Measurements from ENCODE around the gene CRLF1.

DNA sequence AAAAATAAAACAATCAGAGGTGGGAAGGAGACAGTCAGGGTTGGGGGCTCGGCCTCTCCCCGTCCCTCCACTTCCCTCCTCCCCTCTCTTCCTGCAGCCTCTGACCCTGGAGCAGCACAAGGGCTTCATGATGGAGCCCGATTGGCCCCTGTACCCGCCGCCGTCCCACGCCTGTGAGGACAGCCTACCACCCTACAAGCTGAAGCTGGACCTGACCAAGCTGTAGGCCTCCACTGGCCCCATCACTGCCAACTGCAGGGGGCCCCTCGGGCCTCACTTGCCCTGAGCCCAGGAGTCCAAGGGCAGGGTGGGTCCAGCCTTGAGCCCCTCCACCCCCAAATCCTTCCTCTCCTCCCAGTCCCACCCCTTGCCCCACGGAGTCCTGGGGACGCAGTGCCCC lies 13.7 kb upstream of the CRLF1 start:
- no peak for TF ChIP-seq EP300 (IDR thresholded peaks at IDR 0.05)
- TF ChIP-seq POLR2A (IDR thresholded peaks at IDR 0.05): no peak
- TF ChIP-seq, protein P1, sequence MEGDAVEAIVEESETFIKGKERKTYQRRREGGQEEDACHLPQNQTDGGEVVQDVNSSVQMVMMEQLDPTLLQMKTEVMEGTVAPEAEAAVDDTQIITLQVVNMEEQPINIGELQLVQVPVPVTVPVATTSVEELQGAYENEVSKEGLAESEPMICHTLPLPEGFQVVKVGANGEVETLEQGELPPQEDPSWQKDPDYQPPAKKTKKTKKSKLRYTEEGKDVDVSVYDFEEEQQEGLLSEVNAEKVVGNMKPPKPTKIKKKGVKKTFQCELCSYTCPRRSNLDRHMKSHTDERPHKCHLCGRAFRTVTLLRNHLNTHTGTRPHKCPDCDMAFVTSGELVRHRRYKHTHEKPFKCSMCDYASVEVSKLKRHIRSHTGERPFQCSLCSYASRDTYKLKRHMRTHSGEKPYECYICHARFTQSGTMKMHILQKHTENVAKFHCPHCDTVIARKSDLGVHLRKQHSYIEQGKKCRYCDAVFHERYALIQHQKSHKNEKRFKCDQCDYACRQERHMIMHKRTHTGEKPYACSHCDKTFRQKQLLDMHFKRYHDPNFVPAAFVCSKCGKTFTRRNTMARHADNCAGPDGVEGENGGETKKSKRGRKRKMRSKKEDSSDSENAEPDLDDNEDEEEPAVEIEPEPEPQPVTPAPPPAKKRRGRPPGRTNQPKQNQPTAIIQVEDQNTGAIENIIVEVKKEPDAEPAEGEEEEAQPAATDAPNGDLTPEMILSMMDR (IDR thresholded peaks at IDR 0.05): no peak
- TF ChIP-seq POLR2AphosphoS5 (IDR thresholded peaks at IDR 0.05): no peak

Measured in stomach (tissue), 4 donors.